ENCODE results near the gene APOE.
A peak's percentile ranks its signal among the peaks of the same experiment; 100 is the strongest.

Gene APOE

GRCh38 chr19:44927746-44928145, 22.1 kb downstream of the APOE start:
- DNase-seq (ENCODE audit: low spot score): no peak
- in situ Hi-C loops (cut with MboI; ENCODE audit: low pct_unique_long_range_greater_than_20kb, low sequenced_read_pairs, unreplicated experiment): no loop called here
- TF ChIP-seq CTCF (IDR thresholded peaks at IDR 0.05; ENCODE audit: extremely low read depth, insufficient read depth, missing control alignments): no peak

- TF ChIP-seq CTCF (IDR thresholded peaks at IDR 0.05; ENCODE audit: extremely low read depth, insufficient read depth, missing control alignments): no peak
Measured at GRCh38 chr19:44930088-44930487, 24.5 kb downstream of the APOE start.

GRCh38 chr19:44931541-44931940, 25.9 kb downstream of the APOE start:
- DNase-seq (ENCODE audit: low spot score): no peak
- no peak for TF ChIP-seq CTCF (IDR thresholded peaks at IDR 0.05; ENCODE audit: extremely low read depth, insufficient read depth, missing control alignments)
- in situ Hi-C loops (cut with MboI; ENCODE audit: low pct_unique_long_range_greater_than_20kb, low sequenced_read_pairs, unreplicated experiment): no loop called here

More at GRCh38 chr19:44930088-44930487, 24.5 kb downstream of the APOE start:
- DNase-seq (ENCODE audit: low spot score): no peak
- in situ Hi-C loops (cut with MboI; ENCODE audit: low pct_unique_long_range_greater_than_20kb, low sequenced_read_pairs, unreplicated experiment): no loop called here

GRCh38 chr19:44939668-44940067, 34.1 kb downstream of the APOE start:
- no peak for DNase-seq (ENCODE audit: low spot score)
- no peak for TF ChIP-seq CTCF (IDR thresholded peaks at IDR 0.05; ENCODE audit: extremely low read depth, insufficient read depth, missing control alignments)
- in situ Hi-C loops (cut with MboI; ENCODE audit: low pct_unique_long_range_greater_than_20kb, low sequenced_read_pairs, unreplicated experiment): no loop called here

- in situ Hi-C loops (cut with MboI; ENCODE audit: low pct_unique_long_range_greater_than_20kb, low sequenced_read_pairs, unreplicated experiment): no loop called here
- TF ChIP-seq CTCF (IDR thresholded peaks at IDR 0.05; ENCODE audit: extremely low read depth, insufficient read depth, missing control alignments): no peak
- peak; percentile 15 for DNase-seq (ENCODE audit: low spot score)
Measured at GRCh38 chr19:44942067-44942571, 36.5 kb downstream of the APOE start, which contains the start of gene APOC4. APOC4 (plus strand) TSS chr19:44942237; CDS start chr19:44942278, 41 bp downstream.

- in situ Hi-C loops (cut with MboI; ENCODE audit: low pct_unique_long_range_greater_than_20kb, low sequenced_read_pairs, unreplicated experiment): no loop called here
- peak; percentile 12 for TF ChIP-seq CTCF (IDR thresholded peaks at IDR 0.05; ENCODE audit: extremely low read depth, insufficient read depth, missing control alignments)
- peak; percentile 85 for DNase-seq (ENCODE audit: low spot score)
Measured at GRCh38 chr19:44943801-44944249, 38.2 kb downstream of the APOE start.
